ENCODE results near the gene LRRC3C.
"Not testable (repeated sequence)": the region's sequence is repeated elsewhere in the genome, so short reads cannot be mapped to it uniquely, and the experiment has no call there.

The LRRC3C gene, protein sequence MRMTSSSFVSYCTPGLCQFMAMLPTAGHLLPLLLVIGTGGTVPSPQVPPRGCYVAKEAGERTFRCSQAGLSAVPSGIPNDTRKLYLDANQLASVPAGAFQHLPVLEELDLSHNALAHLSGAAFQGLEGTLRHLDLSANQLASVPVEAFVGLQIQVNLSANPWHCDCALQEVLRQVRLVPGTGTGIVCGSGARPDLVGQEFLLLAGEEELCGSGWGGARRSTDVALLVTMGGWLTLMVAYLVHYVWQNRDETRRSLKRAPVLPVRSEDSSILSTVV

DNA sequence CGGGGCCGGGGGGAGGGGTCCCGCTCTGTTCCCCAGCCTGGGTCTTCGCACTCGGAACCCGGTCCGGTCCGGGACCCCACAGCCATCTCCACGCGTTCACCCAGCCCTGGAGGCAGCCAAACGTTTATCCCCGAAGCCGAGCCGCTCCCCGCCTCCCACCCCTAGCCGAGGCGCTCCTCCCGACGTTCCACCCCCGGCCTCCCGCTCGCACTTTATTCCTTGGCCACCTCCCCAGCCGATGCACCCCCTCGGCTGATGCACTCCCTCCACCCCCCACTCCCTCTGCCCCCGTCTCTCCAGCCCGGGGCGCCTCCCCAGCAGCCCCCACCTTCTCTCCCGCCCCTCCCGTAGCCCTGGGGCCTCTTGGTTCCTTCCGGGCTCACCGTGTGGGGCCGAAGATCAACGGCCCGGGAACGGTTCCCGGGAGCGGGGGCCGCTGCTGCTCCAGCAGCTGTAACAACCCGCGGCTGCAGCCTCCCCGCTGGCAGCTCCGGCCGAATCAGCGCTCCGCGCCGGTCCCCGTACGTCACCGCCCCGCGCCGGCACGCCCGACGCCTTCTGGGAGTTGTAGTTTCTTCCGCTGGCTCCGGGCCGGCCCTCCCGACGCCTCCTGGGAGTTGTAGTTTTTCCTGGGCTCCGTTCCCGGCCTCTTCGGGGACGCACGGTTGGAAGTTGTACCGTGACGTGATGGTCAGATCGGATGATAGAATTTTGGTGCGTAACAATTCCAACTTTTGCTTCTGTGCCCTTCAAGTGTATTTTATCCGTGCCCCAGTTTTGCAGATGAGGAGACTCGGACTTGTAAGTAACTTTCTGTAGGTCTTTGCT lies at the start of gene LRRC3C, which contains the start of gene ORMDL3:
LRRC3C (plus strand) TSS at position 632 of the 828 bp plus-strand sequence. CDS start 13,792 bp downstream, outside the sequence.
ORMDL3 (minus strand) TSS at position 501 of the 828 bp plus-strand sequence. CDS start 3,398 bp downstream, outside the sequence.
- Histone ChIP-seq H3K4me3 (ENCODE audit: low read depth, low read length) (peak within 1 kb of the TSS; percentile 92), H3K79me2 (peaks cover 17% of the 10 kb centered on the region), H3K4me1 (peaks cover 17% of the 10 kb centered on the region), H3K9me3 (ENCODE audit: control insufficient read depth, low read length) (no peaks in the 10 kb centered on the region), H3K9ac (peak within 1 kb of the TSS; percentile 74), H3K27me3 (ENCODE audit: control insufficient read depth, insufficient read depth, low read length) (no peaks in the 10 kb centered on the region), H3K4me2 (ENCODE audit: low read length) (peak within 1 kb of the TSS; percentile 90), H3K36me3 (ENCODE audit: control insufficient read depth, insufficient read depth, low read length) (no peaks in the 10 kb centered on the region), H3K27ac (peak within 1 kb of the TSS; percentile 84), H2AFZ (peak within 1 kb of the TSS; percentile 93)
- TF ChIP-seq, protein P1, sequence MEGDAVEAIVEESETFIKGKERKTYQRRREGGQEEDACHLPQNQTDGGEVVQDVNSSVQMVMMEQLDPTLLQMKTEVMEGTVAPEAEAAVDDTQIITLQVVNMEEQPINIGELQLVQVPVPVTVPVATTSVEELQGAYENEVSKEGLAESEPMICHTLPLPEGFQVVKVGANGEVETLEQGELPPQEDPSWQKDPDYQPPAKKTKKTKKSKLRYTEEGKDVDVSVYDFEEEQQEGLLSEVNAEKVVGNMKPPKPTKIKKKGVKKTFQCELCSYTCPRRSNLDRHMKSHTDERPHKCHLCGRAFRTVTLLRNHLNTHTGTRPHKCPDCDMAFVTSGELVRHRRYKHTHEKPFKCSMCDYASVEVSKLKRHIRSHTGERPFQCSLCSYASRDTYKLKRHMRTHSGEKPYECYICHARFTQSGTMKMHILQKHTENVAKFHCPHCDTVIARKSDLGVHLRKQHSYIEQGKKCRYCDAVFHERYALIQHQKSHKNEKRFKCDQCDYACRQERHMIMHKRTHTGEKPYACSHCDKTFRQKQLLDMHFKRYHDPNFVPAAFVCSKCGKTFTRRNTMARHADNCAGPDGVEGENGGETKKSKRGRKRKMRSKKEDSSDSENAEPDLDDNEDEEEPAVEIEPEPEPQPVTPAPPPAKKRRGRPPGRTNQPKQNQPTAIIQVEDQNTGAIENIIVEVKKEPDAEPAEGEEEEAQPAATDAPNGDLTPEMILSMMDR (IDR thresholded peaks at IDR 0.05) = no peak

DNA sequence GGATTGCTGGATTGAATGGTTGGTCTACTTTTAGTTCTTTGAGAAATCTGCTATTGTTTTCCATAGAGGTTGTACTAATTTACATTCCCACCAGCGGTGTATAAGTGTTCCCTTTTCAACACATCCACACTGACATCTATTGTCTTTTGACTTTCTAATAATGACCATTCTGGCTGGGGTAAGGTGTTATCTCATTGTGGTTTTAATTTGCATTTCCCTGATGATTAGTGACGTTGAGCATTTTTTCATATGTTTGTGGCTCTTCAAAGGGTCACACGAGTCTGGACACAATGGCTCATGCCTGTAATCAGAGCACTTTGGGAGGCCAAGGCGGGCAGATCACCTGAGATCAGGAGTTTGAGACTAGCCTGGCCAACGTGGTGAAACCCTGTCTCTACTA lies 41.4 kb upstream of the LRRC3C start:
- not testable (repeated sequence) for H3K4me1 ChIP-seq; H3K27ac ChIP-seq; H2AFZ ChIP-seq; H3K27me3 ChIP-seq (ENCODE audit: control insufficient read depth, insufficient read depth, low read length); H3K4me3 ChIP-seq (ENCODE audit: low read depth, low read length); H3K4me2 ChIP-seq (ENCODE audit: low read length); H3K9me3 ChIP-seq (ENCODE audit: control insufficient read depth, low read length); H3K9ac ChIP-seq; H3K79me2 ChIP-seq; H3K36me3 ChIP-seq (ENCODE audit: control insufficient read depth, insufficient read depth, low read length)

DNA sequence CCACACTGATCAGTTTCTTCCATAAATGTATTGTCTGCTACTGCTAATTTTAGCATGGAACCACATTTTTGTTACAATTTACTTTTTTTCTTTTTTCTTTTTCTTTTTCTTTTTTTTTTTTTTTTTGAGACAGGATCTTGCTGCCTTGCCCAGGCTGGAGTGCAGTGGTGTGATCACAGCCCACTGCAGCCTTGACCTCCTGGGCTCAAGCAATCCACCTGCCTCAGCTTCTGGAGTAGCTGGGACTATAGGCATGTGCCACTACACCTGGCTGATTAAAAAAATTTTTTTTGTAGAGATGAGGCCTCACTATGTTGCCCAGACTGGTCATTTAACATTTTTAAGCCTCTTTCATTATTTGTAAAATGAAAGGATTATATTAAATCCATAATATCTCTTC lies 40.5 kb upstream of the LRRC3C start:
- Histone ChIP-seq H3K27ac (no peak overlapping the region), H3K4me1 (no peaks in the 10 kb centered on the region), H3K36me3 (ENCODE audit: control insufficient read depth, insufficient read depth, low read length) (no peaks in the 10 kb centered on the region), H3K9me3 (ENCODE audit: control insufficient read depth, low read length) (no peaks in the 10 kb centered on the region), H2AFZ (no peak overlapping the region), H3K9ac (no peak overlapping the region), H3K4me3 (ENCODE audit: low read depth, low read length) (no peak overlapping the region), H3K4me2 (ENCODE audit: low read length) (no peak overlapping the region), H3K79me2 (no peaks in the 10 kb centered on the region), H3K27me3 (ENCODE audit: control insufficient read depth, insufficient read depth, low read length) (no peaks in the 10 kb centered on the region)
- TF ChIP-seq, protein P1 (IDR thresholded peaks at IDR 0.05) = no peak

- Histone ChIP-seq H3K4me3 (ENCODE audit: low read depth, low read length) (no peak overlapping the region), H3K4me1 (no peaks in the 10 kb centered on the region), H2AFZ (no peak overlapping the region), H3K79me2 (no peaks in the 10 kb centered on the region), H3K36me3 (ENCODE audit: control insufficient read depth, insufficient read depth, low read length) (no peaks in the 10 kb centered on the region), H3K9me3 (ENCODE audit: control insufficient read depth, low read length) (no peaks in the 10 kb centered on the region), H3K9ac (no peak overlapping the region), H3K27ac (no peak overlapping the region), H3K4me2 (ENCODE audit: low read length) (no peak overlapping the region), H3K27me3 (ENCODE audit: control insufficient read depth, insufficient read depth, low read length) (no peaks in the 10 kb centered on the region)
- TF ChIP-seq, protein P1 (IDR thresholded peaks at IDR 0.05) = no peak
Observed at GRCh38 chr17:39889200-39889599, 38.3 kb upstream of the LRRC3C start.

GRCh38 chr17:39894681-39895376 lies 32.7 kb upstream of the LRRC3C start:
- Histone ChIP-seq H3K27me3 (ENCODE audit: control insufficient read depth, insufficient read depth, low read length) (no peaks in the 10 kb centered on the region), H3K4me2 (ENCODE audit: low read length) (no peak overlapping the region), H3K9ac (no peak overlapping the region), H3K4me3 (ENCODE audit: low read depth, low read length) (no peak overlapping the region), H2AFZ (no peak overlapping the region), H3K79me2 (no peaks in the 10 kb centered on the region), H3K36me3 (ENCODE audit: control insufficient read depth, insufficient read depth, low read length) (no peaks in the 10 kb centered on the region), H3K4me1 (no peaks in the 10 kb centered on the region), H3K27ac (no peak overlapping the region), H3K9me3 (ENCODE audit: control insufficient read depth, low read length) (no peaks in the 10 kb centered on the region)
- TF ChIP-seq, protein P1 (IDR thresholded peaks at IDR 0.05) = no peak

Data from parathyroid adenoma (tissue), 2 donors.